ENCODE measurements around the gene MC3R. TPM values are rescaled to one million over a fixed set of nuclear protein-coding genes. Genes with fewer than 3 reads are reported as not detected.
"Not testable (repeated sequence)": the region's sequence is repeated elsewhere in the genome, so short reads cannot be mapped to it uniquely, and the experiment has no call there.

MC3R gene
- total RNA-seq (2014; rRNA removed; shearing (Covaris generic)): not detected in 2 replicates

DNA sequence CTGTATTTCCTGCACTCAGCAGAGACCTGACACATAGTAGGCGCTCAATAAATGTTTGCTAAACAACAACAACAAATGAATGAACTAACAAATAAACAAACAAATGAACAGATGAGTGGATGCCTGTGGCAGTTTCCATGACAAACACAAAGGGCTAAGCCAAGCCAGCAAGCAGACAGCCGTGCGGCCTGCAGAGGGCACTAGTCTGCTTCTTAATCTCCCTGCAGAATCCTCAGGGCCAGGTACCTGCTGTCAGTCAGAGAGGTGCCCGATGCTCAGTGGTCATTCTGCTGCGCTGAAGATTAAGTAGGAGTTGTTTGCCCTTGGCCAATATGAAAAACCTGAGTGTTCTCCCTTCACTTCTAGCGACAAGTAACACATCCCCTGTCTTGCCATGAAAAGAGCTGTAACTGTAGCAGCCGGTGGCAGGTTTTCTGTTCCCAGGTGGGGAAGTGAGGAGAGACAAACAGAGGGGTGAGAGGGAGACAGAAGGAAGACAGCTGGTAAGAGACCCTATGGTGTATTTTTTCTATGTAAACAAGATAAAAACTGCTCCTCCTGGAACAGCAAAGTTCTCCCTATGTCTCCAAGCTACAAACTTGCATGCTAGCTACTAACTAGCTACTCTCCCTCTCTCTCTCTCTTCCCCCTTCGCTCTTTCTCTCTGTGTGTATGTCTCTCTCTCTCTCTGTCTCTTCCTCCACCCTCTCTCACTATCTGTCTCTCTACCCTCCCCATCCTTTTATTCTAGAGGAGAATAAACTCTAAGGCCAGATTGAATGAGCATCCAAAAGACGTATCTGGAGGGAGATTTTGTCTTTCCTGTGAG is at the start of gene MC3R:
Gene MC3R (plus strand): TSS at position 779 of the 829 bp plus-strand sequence. CDS start 112 bp downstream, outside the sequence.
- DNase-seq (ENCODE audit: low spot score): peak; percentile 49

DNA sequence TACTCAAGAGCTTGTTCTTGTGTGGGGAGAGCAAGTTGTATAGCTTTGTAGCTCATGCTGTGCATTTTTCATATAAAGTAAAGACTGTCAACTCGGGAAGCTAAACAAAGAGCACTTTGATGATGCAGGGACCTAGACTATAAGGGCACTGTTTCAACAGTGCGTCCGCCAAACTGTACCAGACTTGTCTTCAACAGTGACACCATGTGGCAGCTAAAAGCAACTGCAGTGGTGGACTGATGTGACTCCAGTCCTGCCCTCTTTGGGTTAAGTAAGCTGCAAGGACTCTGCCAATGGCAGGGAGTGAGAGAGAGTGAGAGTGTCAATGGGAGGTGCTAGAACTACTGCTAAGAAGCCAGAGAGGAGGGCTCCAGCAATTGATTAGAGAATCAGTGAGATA is 48.1 kb upstream of the MC3R start:
- no peak for DNase-seq (ENCODE audit: low spot score)

DNA sequence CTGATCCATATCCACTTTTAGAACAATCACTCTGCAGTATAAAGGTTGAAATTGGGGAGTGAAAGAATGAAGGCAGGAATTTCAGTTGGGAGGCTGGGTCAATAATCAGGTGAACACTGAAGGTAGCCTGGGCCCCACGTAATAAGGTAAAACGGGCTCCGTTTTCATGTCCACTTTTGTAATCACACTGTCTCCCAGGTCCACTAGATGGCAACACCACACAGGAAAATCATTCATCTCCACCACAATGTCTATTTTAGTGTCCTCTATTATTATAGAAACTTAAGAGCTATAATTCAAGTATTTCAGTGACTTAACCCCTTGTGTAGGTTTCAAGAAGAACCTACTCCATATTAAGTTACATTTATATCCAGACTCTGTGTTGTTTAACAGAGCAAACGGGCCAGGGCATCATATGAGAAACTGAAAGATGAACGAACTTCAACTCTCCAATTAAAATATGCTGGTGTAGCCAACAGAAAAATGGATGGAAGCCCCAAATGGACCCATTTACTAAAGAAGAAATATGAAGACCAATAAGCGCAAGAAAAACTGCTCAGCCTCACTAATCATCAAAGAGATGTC is 45.9 kb upstream of the MC3R start:
- peak; percentile 24 for DNase-seq (ENCODE audit: low spot score)

DNA sequence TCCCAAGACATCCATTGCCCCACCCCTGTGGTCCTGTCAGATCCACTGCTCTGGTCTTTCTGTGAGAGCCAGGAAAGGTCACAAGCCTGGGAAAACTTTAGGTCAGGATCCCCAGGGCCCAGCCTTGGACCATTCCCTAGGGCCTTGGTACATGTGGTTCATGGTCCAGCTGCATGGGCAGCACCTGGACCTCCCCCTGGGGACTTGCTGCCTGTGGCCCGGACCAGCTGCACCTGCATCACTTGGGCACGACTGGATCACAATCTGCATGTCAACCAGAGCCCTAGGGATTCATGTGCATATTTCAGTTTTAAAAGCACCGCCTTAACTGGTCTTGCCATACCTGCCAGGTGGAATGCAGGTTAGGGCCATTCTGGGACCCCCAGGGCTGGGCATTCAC is 44.3 kb upstream of the MC3R start:
- DNase-seq (ENCODE audit: low spot score): no peak

DNA sequence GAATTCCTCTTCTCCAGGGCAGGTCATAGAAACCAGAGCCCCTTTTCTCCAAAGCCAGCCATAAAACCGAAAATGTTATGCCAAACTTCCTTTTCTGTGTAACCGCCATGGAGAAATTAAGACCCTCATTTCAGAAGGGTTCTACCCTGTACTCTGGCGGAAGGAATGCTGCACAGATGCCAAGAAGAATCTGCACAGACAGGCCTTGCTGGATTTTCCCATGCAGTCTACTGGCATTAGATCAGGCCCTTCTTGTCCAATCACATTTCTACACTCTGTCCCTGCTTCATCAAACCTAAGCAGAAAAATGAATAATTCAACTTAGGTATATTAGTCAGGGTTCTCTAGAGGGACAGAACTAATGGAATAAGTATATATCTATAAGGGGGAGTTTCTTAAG is 43.2 kb upstream of the MC3R start:
- DNase-seq (ENCODE audit: low spot score): no peak

DNA sequence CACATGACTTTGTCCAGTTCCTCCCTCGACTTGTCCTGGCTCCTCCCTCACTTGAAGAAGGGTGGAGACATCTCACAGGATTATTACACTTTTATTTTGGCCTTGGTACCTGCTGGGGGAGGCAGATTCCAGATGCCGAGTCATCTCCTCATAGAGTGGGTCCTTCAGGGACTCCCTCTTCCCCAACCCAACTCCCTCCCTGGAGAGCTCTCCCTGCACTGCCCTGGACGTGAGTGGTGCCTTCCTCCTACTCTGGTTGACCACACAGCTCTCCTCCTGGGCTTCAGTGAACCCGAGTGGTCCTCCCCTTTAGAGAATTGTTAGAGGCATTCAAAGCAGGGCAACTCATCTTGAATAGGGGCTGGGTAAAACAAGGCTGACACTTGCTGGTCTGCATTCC is 40.9 kb upstream of the MC3R start:
- no peak for DNase-seq (ENCODE audit: low spot score)

DNA sequence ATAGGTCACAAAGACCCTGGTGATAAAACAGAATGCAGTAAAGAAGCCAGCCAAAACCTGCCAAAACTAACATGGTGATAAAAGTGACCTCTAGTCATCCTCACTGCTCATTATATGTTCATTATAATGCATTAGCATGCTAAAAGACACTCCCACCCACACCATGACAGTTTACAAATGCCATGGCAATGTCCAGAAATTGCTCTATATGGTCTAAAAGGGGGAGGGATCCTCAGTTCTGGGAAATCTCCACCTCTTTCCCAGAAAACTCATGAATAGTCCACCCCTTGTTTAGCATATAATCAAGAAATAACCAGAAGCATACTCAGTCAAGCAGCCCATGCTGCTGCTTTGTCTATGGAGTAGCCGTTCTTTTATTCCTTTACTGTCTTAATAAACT is 40.4 kb upstream of the MC3R start:
- DNase-seq (ENCODE audit: low spot score): no peak

DNA sequence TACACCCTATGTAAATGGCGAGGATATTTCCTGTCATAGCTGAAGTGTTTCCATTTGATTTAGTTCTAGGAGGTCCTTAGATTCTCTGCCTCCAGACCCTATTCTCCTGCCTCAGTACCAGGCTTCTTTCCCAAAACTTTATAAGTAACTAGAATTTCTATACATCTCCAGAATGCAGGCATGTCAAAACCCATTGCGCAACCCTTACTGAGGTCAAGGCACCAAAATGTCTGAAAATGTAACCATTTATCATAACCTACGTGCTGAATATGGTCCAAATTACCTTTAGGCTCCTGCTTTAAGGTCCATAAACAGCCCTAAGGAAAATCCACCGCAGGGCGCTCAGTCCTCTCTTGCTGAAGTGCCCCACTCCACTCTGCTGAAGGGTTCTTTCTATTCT is 37.5 kb upstream of the MC3R start:
- no peak for DNase-seq (ENCODE audit: low spot score)

DNA sequence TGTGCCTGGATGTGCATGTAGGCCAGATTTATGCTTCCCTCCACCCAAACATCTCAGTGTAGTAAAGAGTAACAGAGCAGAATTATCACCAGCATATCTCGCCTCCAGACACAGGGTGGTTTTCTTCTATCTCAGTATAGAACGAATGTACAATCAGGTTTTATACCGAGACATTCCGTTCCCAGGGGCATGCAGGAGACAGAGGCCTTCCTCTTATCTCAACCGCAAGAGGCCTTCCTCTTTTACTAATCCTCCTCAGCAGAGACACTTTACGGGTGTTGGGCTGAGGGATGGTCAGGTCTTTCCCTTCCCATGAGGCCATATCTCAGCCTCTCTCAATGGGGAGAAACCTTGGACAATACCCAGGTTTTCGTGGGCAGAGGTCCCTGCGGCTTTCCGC is 36.4 kb upstream of the MC3R start:
- DNase-seq (ENCODE audit: low spot score): no peak

DNA sequence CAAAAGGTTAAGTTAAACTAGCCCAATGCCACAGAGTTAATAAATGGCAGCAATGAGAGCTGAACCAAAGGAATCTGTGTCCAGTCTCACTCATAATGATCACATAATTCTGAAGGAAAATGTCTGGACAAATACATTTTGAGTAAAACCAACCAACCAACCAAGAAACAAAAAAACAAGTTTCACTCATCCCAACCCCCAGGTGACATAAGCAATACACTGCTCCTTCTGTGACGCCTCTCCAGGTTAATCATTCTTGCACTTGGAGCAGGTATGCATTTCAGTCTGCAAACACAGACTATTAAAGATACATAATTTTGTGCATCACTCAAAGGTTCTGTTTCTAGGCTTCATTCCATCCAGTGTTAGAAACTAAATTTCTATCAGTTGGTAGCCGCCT is 35.2 kb upstream of the MC3R start:
- no peak for DNase-seq (ENCODE audit: low spot score)

DNA sequence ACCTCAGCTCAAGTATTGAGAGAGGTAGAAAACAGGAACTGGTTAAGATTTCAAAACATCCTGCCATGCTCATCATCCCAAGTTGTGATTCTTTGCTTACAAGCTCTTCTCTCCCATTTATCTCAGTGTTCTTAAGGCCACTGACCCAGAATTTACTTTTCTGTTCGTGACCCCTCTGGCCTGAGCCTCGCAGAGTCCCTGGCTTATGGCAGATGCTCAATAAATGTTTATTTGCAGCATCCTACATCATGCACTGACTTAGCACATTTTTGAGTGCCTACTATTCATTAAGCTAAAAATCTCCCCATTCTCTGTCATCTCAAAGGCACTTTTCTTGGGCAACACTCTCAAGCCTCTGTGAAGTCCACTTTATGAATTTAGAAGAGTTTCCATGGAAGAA is 33.4 kb upstream of the MC3R start:
- no peak for DNase-seq (ENCODE audit: low spot score)

DNA sequence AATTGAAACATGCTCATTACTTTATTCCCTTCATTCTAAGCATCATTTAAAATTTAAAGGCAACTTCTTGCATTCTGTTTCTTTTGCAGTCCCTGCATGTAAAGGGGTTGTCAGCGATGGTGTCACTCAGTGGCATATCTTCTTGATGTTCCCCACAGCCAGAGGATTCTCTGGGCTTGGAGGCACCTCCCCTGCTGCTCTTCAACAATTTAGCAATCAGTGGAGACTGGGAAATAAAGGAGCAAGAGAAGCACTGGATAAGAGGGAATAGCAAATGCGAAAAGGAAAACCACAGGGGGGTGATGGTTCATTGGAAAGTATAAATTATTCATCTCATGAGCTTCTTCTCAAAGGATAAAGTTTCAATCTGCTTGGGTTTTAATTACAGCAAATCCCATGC is 30.7 kb upstream of the MC3R start:
- DNase-seq (ENCODE audit: low spot score): no peak

DNA sequence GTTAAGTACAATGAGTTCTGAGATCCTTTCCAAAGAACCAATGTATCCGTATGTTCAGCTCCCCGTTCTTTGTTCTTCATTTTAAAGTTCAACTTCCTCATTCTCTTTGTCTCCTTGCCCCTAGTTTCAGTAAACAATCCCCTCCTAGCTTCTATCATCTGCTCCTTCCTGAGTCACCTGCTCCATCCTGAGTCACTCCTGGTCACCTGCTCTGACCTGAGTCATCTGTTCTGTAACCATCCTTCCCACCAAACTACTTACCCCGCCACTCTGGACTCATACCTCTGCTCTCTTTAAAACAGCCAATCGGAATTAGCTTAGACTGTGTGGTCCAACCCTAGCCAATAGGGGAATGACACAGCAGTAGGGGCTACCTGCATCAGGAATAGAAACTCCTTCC is 27.3 kb upstream of the MC3R start:
- DNase-seq (ENCODE audit: low spot score): not testable (repeated sequence)

DNA sequence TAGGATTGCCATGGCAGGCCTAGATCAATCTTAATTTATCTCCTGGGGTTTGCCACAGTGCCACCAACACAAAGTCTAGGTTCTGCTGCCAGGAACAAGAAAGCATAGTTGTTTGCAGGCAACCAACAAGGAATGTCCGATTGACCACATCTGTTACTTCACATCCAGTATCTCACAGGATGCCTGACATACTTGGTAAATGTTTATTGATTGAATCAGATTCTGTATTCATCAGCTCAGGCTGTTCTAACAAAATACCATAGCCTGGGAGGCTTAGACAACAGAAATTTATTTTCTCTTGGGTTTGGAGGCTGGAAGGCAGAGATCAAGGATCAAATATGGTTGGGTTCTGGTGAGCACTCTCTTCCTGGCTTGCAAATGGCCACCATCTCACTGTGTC is 26.3 kb upstream of the MC3R start:
- DNase-seq (ENCODE audit: low spot score): peak; percentile 11

DNA sequence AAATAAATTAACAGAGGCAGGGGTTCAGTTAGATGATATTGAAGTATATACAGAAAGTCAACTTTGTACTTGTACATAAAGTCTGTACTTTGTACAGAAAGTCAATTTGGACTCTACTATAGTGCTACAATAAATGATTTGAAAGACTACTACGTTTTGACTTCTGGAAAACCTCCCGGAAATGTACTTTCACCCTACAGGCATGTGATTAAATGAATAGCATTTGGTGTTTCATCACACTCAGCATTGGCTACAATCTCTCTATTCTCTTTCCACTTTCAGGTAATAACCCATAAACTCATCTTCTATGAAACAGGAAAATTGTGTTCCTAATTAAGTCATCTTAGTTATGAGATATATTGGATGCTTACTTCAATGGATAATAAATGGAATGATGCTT is 25.6 kb upstream of the MC3R start:
- DNase-seq (ENCODE audit: low spot score): no peak

DNA sequence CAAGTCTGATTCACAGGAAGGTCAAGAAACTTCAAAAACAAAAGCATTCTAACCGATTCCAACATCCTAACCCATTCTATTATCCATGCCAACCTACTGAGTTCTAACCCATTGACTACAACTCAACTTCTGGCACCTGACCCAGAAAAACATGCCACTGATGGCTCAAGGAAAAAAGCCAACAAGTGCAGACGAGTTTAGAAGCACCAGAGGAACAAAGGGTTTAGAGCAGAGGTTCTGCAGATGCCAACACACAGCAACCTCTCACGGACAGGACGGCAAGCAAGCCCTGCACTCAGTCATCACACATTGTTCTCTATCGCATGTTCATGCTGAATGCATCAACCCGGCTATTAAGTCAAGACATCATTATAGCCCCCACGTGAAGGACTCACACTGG is 25.2 kb upstream of the MC3R start:
- DNase-seq (ENCODE audit: low spot score): no peak

DNA sequence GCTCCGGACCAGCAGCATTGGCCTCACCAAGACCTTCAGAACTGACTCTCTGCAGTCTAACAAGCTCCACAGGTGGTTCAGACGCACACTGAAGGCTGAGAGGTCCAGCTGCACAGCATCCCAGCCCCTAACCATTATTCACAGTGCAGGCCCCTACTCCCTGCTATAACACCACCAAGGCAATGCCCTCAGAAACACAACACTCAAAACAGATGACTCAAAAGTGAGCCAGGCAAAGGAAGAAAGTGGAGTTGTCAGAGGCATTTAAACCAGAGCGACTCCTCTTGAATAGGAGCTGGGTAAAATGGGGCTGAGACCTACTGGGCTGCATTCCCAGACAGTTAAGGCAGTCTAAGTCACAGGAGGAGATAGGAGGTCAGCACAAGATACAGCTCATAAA is 20.5 kb upstream of the MC3R start:
- no peak for DNase-seq (ENCODE audit: low spot score)

DNA sequence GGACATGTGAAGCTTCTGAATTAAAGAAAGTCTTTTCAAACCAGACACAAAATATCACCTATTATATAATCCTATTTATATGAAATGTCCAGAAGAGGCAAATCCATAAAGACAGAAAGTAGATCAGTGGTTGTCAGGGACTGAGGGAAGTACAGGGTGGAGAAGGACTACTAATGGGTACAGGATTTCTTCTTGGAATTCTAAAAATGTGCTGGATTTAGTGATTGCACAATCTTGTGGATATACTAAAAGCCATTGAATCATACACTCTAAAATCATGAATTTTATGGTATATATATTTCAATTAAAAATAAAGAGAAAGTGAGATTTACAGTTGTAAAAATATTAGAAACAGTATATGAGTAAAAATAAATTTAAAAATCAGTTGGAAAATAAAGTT is 18.7 kb upstream of the MC3R start:
- DNase-seq (ENCODE audit: low spot score): no peak

DNA sequence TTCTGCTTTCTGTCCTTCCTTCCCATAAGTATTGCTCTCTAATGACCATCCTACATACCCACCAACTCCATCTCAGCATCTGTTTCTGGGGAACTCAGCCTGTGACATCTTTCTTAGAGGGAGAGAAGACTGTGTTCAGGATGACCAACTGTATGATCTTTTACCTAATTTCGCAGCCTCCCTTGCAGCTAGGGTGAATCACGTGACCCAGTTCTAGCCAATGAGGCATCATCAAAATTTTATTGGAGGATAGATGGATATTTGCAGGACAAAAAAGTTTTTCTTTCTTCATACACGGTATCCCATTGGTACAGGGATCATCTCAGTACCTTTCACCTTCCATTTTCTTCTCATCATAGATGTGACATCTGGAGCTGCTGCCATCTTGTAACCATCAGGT is 14.4 kb upstream of the MC3R start:
- no peak for DNase-seq (ENCODE audit: low spot score)

DNA sequence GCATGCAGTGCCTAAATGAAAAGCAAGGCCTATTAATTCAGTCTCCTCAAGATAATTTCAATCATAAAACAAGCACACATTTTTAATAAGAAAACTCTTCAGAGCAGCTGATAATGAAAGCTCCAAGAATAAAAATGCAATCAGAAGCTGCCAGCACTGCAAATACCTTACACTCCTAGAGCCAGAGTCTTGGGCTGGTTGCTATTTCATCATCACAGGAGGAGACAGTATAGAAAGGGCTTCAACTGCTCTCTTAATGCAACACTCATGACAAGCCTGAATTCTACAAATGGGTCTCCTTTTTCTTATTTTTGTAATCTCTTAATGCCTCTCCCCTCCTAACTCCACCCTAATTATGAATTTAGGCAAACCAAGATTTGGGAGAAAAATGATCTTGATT is 11.2 kb upstream of the MC3R start:
- no peak for DNase-seq (ENCODE audit: low spot score)

DNA sequence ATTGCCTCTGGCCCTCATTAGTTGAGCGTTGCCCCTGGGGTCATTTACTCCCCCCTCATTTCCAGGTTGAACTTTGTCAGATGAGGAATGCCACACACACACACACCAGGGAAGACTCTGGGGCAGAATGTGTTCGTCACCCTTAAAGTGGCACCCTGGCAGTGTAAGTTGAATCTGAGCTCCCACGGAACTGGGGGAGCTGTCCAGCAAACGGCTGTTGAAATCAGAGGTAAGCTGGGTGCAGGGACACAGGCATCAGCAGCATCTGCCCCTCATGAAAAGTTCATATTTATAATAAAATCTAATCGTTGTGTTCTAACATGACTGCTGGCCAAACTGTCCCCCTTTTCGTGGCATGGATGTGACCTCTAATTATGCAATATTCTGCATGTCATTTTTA is 4.3 kb upstream of the MC3R start:
- DNase-seq (ENCODE audit: low spot score): no peak

DNA sequence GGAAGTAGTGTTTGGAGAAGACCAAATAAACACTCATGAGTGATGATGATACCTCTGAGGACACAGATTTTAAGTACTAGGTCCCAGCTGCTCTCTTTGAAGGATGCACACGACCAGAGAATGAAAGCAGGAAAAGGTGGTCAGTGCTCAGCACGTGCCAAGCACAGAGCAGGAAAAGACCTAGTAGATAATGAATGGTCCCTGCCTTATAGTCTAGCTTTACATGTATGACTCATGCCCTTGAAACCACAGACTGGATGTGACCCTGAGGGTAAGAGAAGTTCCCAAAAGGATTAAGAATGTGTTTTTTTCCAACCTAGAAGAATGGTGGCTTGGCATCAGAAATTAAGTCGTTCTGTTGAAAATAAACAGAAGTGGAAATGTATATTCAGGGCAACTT is 2.8 kb upstream of the MC3R start:
- DNase-seq (ENCODE audit: low spot score): peak; percentile 82

DNA sequence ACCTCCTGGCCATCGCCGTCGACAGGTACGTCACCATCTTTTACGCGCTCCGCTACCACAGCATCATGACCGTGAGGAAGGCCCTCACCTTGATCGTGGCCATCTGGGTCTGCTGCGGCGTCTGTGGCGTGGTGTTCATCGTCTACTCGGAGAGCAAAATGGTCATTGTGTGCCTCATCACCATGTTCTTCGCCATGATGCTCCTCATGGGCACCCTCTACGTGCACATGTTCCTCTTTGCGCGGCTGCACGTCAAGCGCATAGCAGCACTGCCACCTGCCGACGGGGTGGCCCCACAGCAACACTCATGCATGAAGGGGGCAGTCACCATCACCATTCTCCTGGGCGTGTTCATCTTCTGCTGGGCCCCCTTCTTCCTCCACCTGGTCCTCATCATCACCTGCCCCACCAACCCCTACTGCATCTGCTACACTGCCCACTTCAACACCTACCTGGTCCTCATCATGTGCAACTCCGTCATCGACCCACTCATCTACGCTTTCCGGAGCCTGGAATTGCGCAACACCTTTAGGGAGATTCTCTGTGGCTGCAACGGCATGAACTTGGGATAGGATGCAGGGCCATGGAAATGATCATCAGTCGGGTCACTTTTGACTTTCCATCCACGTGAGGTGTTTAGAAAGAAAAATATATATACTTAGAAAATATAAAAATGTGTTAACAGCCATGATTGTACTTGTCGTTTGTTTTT is 868 bp downstream of the MC3R start:
- DNase-seq (ENCODE audit: low spot score): peak; percentile 11
